ENCODE results near the gene CENPT. TPM values are rescaled to one million over a fixed set of nuclear protein-coding genes. Genes with fewer than 3 reads are reported as not detected.

The CENPT gene
- total and polyA plus RNA-seq, 2 donors (not counting 1 experiment from before 2014, with no cell fraction given), result 23.1 to 30.2 TPM

DNA sequence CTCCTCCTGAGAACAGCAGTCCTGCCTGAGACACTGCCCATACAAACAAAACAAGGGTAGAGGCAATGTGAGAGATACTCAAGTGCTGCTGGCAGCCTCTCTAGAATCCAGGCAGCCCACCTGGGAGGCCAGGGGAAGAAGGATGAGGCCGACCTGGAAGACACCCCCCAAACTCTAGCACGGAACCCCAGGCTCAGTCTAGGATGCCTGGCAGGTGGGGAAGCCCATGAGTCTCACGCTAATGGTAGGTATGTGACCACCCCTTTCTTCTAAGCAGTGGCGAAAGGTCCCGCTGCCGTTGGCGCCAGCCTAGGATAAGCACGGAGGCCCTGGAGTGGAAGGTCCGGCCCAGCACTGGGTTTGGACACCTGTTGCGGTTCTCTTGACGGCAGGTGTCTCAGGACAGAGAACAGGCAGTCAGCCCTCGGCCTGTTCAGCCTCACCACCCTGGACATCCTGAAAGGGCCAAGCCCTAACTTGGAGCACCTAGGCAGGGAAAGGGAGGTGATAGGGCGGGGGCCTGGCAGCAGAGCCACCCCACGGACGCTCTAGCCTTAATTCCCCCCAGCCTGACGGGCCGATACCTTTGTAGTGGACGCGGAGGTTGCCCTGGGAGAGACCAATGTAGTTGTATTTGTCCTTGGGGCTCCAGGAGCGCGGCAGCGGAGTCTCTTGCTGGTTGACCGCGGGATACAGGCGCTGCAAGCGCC is 41.6 kb downstream of the CENPT start:
- peak overlapping the region; percentile 74 for H3K27ac ChIP-seq (ENCODE audit: insufficient read depth, low read length)

DNA sequence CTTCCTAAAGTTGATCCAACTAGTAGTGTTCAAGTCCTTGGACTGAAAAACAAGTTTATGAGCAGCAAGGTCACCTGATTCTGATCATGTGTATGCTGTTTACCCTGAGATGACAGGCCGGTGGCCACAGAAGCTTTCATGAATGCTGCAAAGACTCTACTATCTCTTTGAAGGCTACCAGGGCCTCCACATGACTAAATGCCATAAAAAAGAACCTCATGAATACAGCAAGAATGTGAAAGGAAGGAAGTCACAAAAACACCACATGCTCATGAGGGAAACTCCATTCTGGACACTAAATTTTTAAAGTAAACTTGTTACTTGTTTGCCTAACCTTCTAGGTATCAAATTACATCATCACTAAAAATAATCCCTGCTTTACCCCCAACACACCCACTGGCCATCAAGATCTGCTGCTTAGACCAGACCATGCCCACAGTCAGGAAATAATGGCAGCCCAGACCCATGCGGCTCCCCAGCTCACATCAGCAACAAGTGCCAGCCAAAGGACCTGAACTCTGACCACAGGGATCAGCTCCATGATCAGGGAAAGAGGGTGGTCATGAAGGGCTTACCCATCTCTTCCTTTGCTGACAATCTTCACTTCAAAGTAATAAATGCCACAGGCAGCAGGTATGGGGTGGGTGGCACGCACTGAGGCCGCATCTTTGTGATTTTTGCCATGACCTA is 42.5 kb downstream of the CENPT start:
- H3K27ac ChIP-seq (ENCODE audit: insufficient read depth, low read length), result no peak overlapping the region
- no peak for DNase-seq (ENCODE audit: low read depth in 2 of 2)
- H4K20me1 ChIP-seq (ENCODE audit: control insufficient read depth, extremely low read depth, insufficient read depth, low read length), result no peaks in the 10 kb centered on the region
- H3K79me2 ChIP-seq (ENCODE audit: control insufficient read depth, insufficient read depth, low read length), result peaks cover 21% of the 10 kb centered on the region
- H3K4me1 ChIP-seq (ENCODE audit: control insufficient read depth, extremely low read depth, insufficient read depth, low read length), result peaks cover 6% of the 10 kb centered on the region
- H3K4me3 ChIP-seq (replicated peaks in 1 of 4; ENCODE audit: control extremely low read depth in 1 of 4, insufficient read depth in 1 of 4, low read depth in 3 of 4, low read length in 4 of 4), result peak overlapping the region; percentile 91 to 99 (median 92)
- no peaks in the 10 kb centered on the region for H3K9me3 ChIP-seq (ENCODE audit: control insufficient read depth, insufficient read depth, low read depth, low read length)
- no peak overlapping the region for H3K9ac ChIP-seq (ENCODE audit: insufficient read depth, low read length)
- peak overlapping the region; percentile 94 for H3K4me2 ChIP-seq (ENCODE audit: extremely low read depth, insufficient read depth, low read length)
- H2AFZ ChIP-seq (ENCODE audit: low read length), result no peak overlapping the region
- TF ChIP-seq EZH2 (IDR thresholded peaks at IDR 0.05; ENCODE audit: low read length, missing control alignments), result no peak
- TF ChIP-seq, protein P1, sequence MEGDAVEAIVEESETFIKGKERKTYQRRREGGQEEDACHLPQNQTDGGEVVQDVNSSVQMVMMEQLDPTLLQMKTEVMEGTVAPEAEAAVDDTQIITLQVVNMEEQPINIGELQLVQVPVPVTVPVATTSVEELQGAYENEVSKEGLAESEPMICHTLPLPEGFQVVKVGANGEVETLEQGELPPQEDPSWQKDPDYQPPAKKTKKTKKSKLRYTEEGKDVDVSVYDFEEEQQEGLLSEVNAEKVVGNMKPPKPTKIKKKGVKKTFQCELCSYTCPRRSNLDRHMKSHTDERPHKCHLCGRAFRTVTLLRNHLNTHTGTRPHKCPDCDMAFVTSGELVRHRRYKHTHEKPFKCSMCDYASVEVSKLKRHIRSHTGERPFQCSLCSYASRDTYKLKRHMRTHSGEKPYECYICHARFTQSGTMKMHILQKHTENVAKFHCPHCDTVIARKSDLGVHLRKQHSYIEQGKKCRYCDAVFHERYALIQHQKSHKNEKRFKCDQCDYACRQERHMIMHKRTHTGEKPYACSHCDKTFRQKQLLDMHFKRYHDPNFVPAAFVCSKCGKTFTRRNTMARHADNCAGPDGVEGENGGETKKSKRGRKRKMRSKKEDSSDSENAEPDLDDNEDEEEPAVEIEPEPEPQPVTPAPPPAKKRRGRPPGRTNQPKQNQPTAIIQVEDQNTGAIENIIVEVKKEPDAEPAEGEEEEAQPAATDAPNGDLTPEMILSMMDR (conservative IDR thresholded peaks at IDR 0.05 in 1 of 2, IDR thresholded peaks at IDR 0.05 in 1 of 2; ENCODE audit: low read depth in 1 of 2, low read length in 2 of 2), result no peak
- no peaks in the 10 kb centered on the region for H3K27me3 ChIP-seq (ENCODE audit: control insufficient read depth, insufficient read depth, low read length)
- H3K36me3 ChIP-seq (ENCODE audit: control insufficient read depth, insufficient read depth, low read length), result peaks cover 2% of the 10 kb centered on the region

More for the DNA sequence above, 41.6 kb downstream of the CENPT start:
- Histone ChIP-seq H4K20me1 (ENCODE audit: control insufficient read depth, extremely low read depth, insufficient read depth, low read length) (no peaks in the 10 kb centered on the region), H3K79me2 (ENCODE audit: control insufficient read depth, insufficient read depth, low read length) (peaks cover 20% of the 10 kb centered on the region), H3K4me1 (ENCODE audit: control insufficient read depth, extremely low read depth, insufficient read depth, low read length) (peaks cover 6% of the 10 kb centered on the region), H3K9me3 (ENCODE audit: control insufficient read depth, insufficient read depth, low read depth, low read length) (no peaks in the 10 kb centered on the region), H3K9ac (ENCODE audit: insufficient read depth, low read length) (peak overlapping the region; percentile 76), H3K4me2 (ENCODE audit: extremely low read depth, insufficient read depth, low read length) (peak overlapping the region; percentile 94), H3K36me3 (ENCODE audit: control insufficient read depth, insufficient read depth, low read length) (peaks cover 2% of the 10 kb centered on the region), H3K27me3 (ENCODE audit: control insufficient read depth, insufficient read depth, low read length) (no peaks in the 10 kb centered on the region), H3K4me3 (replicated peaks in 1 of 4; ENCODE audit: control extremely low read depth in 1 of 4, insufficient read depth in 1 of 4, low read depth in 3 of 4, low read length in 4 of 4) (peak overlapping the region; percentile 91 to 99 (median 92)), H2AFZ (ENCODE audit: low read length) (peak overlapping the region; percentile 80)
- DNase-seq (ENCODE audit: low read depth in 2 of 2), result no peak
- TF ChIP-seq EZH2 (IDR thresholded peaks at IDR 0.05; ENCODE audit: low read length, missing control alignments), result no peak
- TF ChIP-seq, protein P1 (conservative IDR thresholded peaks at IDR 0.05 in 1 of 2, IDR thresholded peaks at IDR 0.05 in 1 of 2; ENCODE audit: low read depth in 1 of 2, low read length in 2 of 2), result no peak

DNA sequence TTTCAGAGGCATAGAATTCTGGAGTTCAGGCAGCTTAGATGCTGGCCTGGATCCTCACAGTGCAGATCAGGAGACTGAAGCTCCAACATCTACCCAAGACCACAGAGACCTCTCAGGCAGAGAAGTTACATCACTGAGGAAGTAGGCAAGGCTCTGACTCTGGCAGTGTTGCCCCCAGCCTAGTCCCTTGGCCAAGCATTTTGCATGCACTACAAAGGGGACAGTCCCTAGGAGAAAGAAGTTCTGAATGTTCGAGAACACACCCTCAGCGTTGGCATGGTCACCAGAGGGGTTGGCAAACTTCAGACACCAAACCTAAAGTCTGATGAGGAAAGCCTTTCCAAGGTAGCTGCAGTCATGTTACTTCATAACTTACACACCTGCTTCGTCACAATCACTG is 43.6 kb downstream of the CENPT start:
- peaks cover 2% of the 10 kb centered on the region for H3K36me3 ChIP-seq (ENCODE audit: control insufficient read depth, insufficient read depth, low read length)
- no peaks in the 10 kb centered on the region for H4K20me1 ChIP-seq (ENCODE audit: control insufficient read depth, extremely low read depth, insufficient read depth, low read length)
- H3K27me3 ChIP-seq (ENCODE audit: control insufficient read depth, insufficient read depth, low read length), result no peaks in the 10 kb centered on the region
- H2AFZ ChIP-seq (ENCODE audit: low read length), result no peak overlapping the region
- no peak overlapping the region for H3K27ac ChIP-seq (ENCODE audit: insufficient read depth, low read length)
- DNase-seq (ENCODE audit: low read depth in 2 of 2), result no peak
- H3K9me3 ChIP-seq (ENCODE audit: control insufficient read depth, insufficient read depth, low read depth, low read length), result no peaks in the 10 kb centered on the region
- H3K4me2 ChIP-seq (ENCODE audit: extremely low read depth, insufficient read depth, low read length), result no peak overlapping the region
- H3K79me2 ChIP-seq (ENCODE audit: control insufficient read depth, insufficient read depth, low read length), result peaks cover 21% of the 10 kb centered on the region
- no peak overlapping the region for H3K9ac ChIP-seq (ENCODE audit: insufficient read depth, low read length)
- TF ChIP-seq EZH2 (IDR thresholded peaks at IDR 0.05; ENCODE audit: low read length, missing control alignments), result no peak
- TF ChIP-seq, protein P1 (conservative IDR thresholded peaks at IDR 0.05 in 1 of 2, IDR thresholded peaks at IDR 0.05 in 1 of 2; ENCODE audit: low read depth in 1 of 2, low read length in 2 of 2), result no peak
- H3K4me1 ChIP-seq (ENCODE audit: control insufficient read depth, extremely low read depth, insufficient read depth, low read length), result peaks cover 6% of the 10 kb centered on the region
- H3K4me3 ChIP-seq (replicated peaks in 1 of 4; ENCODE audit: control extremely low read depth in 1 of 4, insufficient read depth in 1 of 4, low read depth in 3 of 4, low read length in 4 of 4), result no peak overlapping the region
